Activated CD8-positive, alpha-beta memory T cell treated with anti-CD3 and anti-CD28 coated beads, Interleukin-2, amount 50 U/mL, for 1 hour (primary cell): Measurements from ENCODE around the gene PPM1L.

Source experiments
- DNase-seq: peaks from one replicate; pipeline ENCODE4 v3.0.0-alpha.2; 2020; ENCODE audit errors: extremely low read depth

Gene PPM1L

DNA sequence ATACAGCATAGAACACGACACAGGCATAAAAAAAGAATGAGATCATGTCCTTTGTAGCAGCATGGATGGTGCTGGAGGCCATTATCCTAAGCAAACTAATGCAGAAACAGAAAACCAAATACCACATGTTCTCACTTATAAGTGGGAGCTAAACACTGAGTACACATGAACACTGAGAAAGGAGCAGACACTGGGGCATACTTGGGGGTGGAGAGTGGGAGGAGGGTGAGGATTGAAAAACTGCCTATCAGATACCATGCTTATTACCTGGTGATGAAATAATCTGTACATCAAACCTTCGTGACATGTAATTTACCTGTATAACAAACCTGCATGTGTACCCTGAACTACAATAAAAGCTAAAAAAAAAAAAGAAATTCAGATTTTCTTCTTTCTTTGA, 100.4 kb downstream of the PPM1L start:
- DNase-seq: no peak

DNA sequence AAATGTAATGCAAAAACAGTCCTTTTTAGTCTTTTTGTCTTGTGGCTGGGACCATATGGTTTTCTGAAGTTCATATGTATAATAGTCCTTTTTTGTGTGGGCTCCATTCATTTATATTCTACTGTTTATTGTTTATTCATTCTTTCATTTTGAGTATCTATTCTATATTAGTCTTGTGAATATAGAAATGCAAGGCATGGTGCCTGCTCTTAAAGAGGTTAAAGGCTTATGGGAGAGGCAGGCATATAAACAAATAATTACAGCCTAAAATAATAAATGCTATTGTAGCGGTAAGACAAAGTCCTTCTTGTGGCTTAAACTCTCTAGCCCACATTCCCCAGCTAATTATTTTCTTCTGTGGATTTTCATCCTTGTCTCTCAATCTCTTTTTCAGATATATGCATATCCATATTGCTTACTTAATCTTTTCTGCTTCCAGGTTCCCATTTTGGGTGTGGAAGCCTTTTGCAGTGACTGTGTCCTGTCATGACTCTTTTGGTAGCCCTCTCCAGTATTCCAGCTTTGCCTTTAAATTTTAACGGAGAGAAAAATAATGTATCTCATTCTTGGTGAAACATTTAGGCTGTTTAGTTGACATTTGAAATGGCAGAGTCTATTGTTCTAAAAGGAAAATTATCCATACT, 101.6 kb downstream of the PPM1L start:
- DNase-seq: no peak

- no peak for DNase-seq
Observed at GRCh38 chr3:160860346-160860745, 104.3 kb downstream of the PPM1L start.

GRCh38 chr3:160869825-160870224, 113.8 kb downstream of the PPM1L start:
- DNase-seq: no peak

- DNase-seq: no peak
Observed at GRCh38 chr3:160870327-160870726, 114.3 kb downstream of the PPM1L start.

GRCh38 chr3:160874736-160875135, 118.7 kb downstream of the PPM1L start:
- DNase-seq: no peak

- no peak for DNase-seq
Observed at GRCh38 chr3:160876643-160877042, 120.6 kb downstream of the PPM1L start.

GRCh38 chr3:160879859-160880258, 123.8 kb downstream of the PPM1L start:
- no peak for DNase-seq

- DNase-seq: no peak
Observed at GRCh38 chr3:160883373-160883772, 127.3 kb downstream of the PPM1L start.

GRCh38 chr3:160885791-160886286, 129.8 kb downstream of the PPM1L start:
- no peak for DNase-seq

DNA sequence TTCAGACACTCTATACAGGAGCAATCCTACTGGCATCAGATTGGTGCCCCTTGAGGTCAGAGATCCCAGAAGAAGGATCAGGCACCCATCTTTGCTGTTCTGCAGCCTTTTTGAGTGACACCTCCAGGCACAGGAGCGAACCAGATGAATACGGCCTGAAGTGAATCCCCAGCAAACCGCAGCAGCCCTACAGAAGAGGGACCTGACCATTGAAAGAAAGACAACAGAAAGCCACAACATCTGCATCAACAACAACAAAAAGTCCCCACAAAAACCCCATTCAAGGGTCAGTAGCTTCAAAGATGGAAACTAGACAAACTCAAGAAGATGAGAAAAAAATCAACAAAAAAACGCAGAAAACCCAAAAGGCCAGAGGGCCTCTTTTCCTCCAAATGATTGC, 130.4 kb downstream of the PPM1L start:
- no peak for DNase-seq

DNA sequence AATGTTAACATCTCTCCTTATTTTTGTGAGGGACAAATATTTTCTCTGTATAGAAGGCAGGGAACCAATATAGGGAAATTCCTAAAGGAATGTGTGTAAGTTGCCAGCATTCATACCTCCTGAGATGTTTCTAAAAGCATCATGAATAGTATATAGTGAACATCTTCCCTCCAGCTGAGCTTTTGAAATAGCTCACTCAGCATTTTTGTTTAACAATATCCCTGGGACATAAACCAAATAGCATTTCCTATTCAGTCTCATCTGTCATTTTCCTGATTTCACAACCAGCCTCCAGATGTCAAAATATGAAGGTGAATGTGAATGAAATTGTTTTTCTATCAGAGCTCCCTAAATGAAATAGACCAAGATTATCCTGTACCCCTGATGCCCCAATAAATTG, 137.2 kb downstream of the PPM1L start:
- DNase-seq: no peak

DNA sequence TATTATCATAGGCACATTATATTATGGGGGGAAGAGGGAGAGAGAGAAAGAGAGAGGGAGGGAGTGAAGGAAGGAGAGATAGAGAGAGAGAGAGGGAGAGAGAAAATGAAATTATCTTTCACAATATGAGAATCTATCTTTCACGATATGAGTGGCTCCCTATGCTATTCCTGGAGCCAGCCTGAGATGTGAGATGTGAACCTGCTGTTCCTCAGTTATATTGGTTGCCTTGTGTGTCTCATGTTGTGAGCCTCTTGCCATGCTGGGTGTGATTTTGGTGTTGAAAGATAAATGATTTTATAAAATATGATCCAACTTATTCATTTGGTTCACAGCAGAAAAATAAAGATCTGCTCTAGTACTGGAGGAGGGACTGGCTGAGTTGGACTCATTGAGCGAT, 148.7 kb downstream of the PPM1L start:
- DNase-seq: no peak

DNA sequence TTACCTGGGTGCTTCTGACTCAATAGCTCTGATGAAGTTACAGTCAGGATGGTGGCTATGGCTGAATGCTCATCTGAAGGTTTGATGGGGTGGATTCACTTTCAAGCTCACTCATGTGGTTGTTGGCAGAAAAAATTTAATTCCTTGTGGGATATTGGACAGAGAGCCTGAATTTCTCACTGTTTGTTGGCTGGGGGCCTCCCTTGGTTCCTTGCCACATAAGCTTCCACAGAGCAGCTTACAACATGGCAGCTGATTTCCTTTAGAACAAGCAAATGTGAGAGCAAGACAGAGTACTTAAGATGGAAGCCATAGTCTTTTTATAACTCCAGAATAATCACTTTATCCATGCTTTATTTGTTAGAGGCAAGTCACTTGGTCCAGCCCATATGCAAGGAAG, 150.6 kb downstream of the PPM1L start:
- no peak for DNase-seq

DNA sequence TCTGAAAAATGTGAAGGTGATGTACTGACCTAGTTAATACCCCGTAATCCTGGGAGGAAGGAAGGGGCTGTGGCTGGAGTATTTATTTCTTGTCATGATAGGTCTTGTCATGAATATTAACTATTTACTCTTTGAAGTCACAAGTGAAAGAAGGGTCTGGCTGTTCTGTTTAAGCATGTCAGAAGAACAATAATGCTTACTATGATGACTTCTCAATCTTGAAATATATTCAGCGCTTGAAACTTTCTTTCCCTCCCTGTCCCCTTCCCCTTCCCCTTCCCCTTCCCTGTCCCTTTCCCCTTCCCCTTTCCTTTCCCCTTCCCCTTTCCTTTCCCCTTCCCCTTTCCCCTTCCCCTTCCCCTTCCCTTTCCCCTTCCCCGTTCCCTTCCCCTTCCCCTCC, 153.9 kb downstream of the PPM1L start:
- no peak for DNase-seq

GRCh38 chr3:160911411-160911810, 155.4 kb downstream of the PPM1L start:
- DNase-seq: no peak

DNA sequence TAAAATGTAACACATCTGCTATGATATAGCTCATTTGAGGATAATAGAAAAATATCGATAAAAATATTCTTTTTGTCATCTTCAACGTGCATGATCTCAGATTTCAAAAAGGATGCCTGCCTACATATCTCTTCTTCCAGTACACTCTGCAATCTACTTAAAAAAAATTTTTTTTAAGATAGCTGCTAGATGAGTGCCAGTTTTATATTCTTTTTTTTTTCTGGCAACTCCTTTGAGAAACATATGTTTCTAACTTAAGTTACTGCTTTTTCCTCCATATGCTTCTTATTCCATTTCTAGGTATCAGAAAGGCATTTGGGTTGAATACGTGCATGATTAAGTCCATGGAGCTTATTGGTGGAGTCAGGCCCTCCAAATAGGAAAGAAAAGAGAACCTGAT, 160.4 kb downstream of the PPM1L start:
- no peak for DNase-seq

DNA sequence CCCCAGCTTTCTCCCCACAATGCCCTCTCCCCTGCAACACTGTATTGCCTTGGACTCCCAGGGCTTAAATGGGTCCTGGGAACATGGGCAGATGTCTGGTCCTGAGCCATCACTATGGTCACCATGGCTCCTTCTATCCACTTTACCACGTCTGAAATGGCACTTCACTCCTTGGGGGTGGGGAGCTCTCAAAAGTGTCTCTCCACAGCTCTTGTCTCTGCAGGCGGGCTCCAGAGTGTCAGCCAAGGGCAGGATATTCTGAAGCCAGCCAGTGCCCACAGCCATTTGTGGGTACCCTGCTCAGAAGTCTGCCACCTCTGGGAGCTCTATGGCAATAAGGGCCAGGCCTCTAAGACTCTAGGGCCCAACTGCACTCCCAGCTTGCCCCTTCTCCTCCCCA, 163.9 kb downstream of the PPM1L start:
- no peak for DNase-seq

DNA sequence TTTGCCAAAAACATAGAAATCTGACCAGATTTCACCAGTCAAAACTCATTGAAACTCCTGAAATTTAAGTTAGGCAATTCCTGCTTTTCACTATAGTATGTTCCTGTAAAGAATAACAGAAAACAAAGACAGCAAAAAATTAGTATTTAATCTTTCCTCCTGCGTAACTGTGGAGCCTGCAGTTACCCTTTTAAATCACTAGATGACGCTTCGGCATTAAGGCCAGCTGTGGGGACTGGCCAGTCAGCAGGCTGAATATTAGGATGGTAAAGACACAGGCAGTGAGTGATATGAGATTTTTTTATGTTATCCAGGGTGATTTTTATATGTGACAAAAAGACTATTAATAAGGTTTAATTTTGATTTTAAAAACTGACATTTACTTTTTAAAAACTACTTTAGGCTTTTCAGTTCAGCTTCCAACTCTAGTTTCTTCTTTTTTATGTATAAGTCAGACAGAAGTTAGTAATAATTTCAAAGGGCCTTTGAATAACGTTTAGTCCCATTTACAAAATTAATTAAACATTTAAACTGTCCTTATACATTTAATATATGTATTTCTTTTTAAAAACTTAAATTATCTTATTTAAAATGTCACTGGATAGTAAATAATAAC, 165.1 kb downstream of the PPM1L start:
- no peak for DNase-seq

- no peak for DNase-seq
Observed at GRCh38 chr3:160924776-160925175, 168.7 kb downstream of the PPM1L start.

DNA sequence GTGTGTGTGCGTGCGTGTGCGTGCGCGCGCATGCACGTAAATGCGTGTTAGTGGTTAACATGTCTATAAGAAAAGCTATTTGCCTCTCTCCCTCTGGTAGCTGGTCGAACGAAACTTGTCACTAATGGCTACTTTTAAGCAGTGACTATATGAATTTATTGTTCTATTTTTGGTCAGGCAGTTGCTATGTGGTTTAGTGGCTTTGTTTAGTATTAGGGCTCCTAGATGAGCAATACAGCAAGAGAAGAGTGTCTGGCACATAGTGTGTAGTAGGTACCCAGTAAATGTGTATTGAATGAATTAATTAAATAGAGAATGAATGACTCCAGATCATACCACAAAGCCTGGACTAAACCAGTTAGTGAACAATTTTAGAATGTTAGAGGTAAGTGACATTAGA, 171.6 kb downstream of the PPM1L start:
- DNase-seq: no peak

DNA sequence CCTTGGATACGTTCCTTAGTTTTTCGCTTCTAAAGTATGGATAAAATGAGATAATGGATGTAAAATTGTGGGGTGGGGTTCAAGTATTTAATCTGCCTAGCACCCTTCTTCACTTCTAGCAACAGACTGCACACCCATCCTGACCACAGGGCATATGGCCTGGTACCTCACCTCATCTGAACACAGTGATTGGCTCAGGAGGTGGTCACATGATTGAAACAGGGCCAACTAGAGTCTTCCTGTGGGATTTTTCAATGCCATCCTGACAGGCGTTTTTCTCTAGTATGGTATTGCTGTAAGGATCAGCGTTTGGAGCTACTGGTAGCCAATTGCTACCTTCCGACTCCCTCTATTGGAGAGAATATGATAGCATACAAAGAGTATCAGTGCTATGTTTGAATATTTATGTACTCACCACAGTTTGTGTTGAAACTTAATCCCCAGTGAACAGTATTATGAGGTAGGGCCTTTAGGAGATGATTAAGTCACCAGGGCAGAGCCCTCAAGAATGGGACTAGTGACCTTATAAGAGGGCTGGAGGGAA, 172.2 kb downstream of the PPM1L start:
- no peak for DNase-seq

- no peak for DNase-seq
Observed at GRCh38 chr3:160929595-160929994, 173.6 kb downstream of the PPM1L start.

- no peak for DNase-seq
Observed at GRCh38 chr3:160931474-160931873, 175.4 kb downstream of the PPM1L start.
